Common myeloid progenitor, CD34-positive (primary cell): ENCODE results near the gene TMEM178B. TPM values are rescaled to one million over a fixed set of nuclear protein-coding genes. Genes with fewer than 3 reads are reported as not detected.
"Not testable (repeated sequence)": the region's sequence is repeated elsewhere in the genome, so short reads cannot be mapped to it uniquely, and the experiment has no call there.

Experiments
- CTCF ChIA-PET: fragments of 350-600 bp; sonication (Branson Sonifier 250); formaldehyde crosslinking; loops from one replicate; lab custom pipeline; 2021; ENCODE audit warnings: antibody characterized with exemption; lab: Charles Lee
- POLR2A ChIA-PET: fragments of 350-600 bp; sonication (Branson Sonifier 250); formaldehyde crosslinking; loops from one replicate; lab custom pipeline; 2021; ENCODE audit warnings: antibody characterized with exemption; lab: Charles Lee
- DNase-seq, 3 donors: peaks; one replicate each; pipeline versions ENCODE4 v3.0.0 to v3.0.0-alpha.2; 2013
- H3K27ac ChIP-seq, 2 experiments: 1 replicate in 1 of 2; 2 replicates in 1 of 2; pipeline ENCODE4 v1.7.0; 2013; ENCODE audit warnings: inconsistent platforms in 2 of 2, low read length in 2 of 2, mild to moderate bottlenecking in 2 of 2, low read depth in 1 of 2, moderate library complexity in 1 of 2; ENCODE audit not compliant: severe bottlenecking in 2 of 2, insufficient read depth in 1 of 2, poor library complexity in 1 of 2
- H3K27me3 ChIP-seq, 5 experiments: replicated peaks in 2 of 5; 1 replicate in 3 of 5; 2 replicates in 2 of 5; pipeline versions ENCODE4 v1.6.1 to v1.7.0; 2013; ENCODE audit warnings: low read length in 4 of 5, mild to moderate bottlenecking in 2 of 5, moderate library complexity in 2 of 5, inconsistent platforms in 1 of 5; ENCODE audit not compliant: insufficient read depth in 5 of 5, control insufficient read depth in 4 of 5
- H3K36me3 ChIP-seq, 4 experiments: 1 replicate in 2 of 4; 2 replicates in 2 of 4; pipeline versions ENCODE4 v1.6.1 to v1.7.0; 2013; ENCODE audit warnings: low read length in 3 of 4, control low read depth in 1 of 4, mild to moderate bottlenecking in 1 of 4; ENCODE audit not compliant: control insufficient read depth in 4 of 4, insufficient read depth in 4 of 4
- H3K4me1 ChIP-seq, 4 experiments: 1 replicate in 3 of 4; 2 replicates in 1 of 4; pipeline versions ENCODE4 v1.6.1 to v1.7.1; 2013; ENCODE audit warnings: low read length in 3 of 4, mild to moderate bottlenecking in 3 of 4, control low read depth in 1 of 4, inconsistent platforms in 1 of 4, moderate library complexity in 1 of 4; ENCODE audit not compliant: control insufficient read depth in 4 of 4, insufficient read depth in 4 of 4; ENCODE audit errors: control extremely low read depth in 1 of 4
- H3K4me3 ChIP-seq, 7 experiments: 1 replicate in 4 of 7; 2 replicates in 3 of 7; pipeline versions ENCODE4 v1.5.1 to v1.7.0; 2013; ENCODE audit warnings: mild to moderate bottlenecking in 7 of 7, low read length in 6 of 7, moderate library complexity in 6 of 7, inconsistent platforms in 2 of 7, low read depth in 2 of 7, control low read depth in 1 of 7; ENCODE audit not compliant: insufficient read depth in 4 of 7, control insufficient read depth in 1 of 7; ENCODE audit errors: extremely low read depth in 1 of 7
- H3K9me3 ChIP-seq, 5 experiments: 1 replicate in 4 of 5; 2 replicates in 1 of 5; pipeline versions ENCODE4 v1.6.1 to v1.7.1; 2013; ENCODE audit warnings: low read length in 4 of 5, mild to moderate bottlenecking in 2 of 5, inconsistent platforms in 1 of 5, low read depth in 1 of 5, moderate library complexity in 1 of 5; ENCODE audit not compliant: control insufficient read depth in 4 of 5, insufficient read depth in 2 of 5; ENCODE audit errors: control extremely low read depth in 1 of 5
- WGBS: methylation state at CpG from one replicate; pipeline ENCODE4 v1.1.5; 2013; ENCODE audit not compliant: insufficient coverage; 5-methylcytosine and 5-hydroxymethylcytosine counted together
- polyA plus RNA-seq: library from polyadenylated mRNA; unstranded; fragments of 120-200 nt; gene quantifications from one replicate; pipeline ENCODE4 v1.2.1, GENCODE V29; 2013

The TMEM178B gene
- polyA plus RNA-seq = 0.04 TPM

- no peaks in the 10 kb centered on the region for H3K36me3 ChIP-seq
- peaks cover 0 to 3% (median 0%) of the 10 kb centered on the region in 5 experiments for H3K9me3 ChIP-seq
- ChIA-PET CTCF (no interaction called here), POLR2A (no interaction called here)
- H3K4me1 ChIP-seq = peaks cover 0 to 38% (median 30%) of the 10 kb centered on the region in 4 experiments
- peak within 1 kb of the TSS; percentile 18 to 77 (median 61) for H3K4me3 ChIP-seq
- H3K27ac ChIP-seq = no peak within 1 kb of the TSS
- DNase-seq = peak in 2 of 3 donors; percentile 11 to 25
- peaks cover 33 to 95% (median 56%) of the 10 kb centered on the region in 5 experiments for H3K27me3 ChIP-seq
- under 1% methylated on average over 44 of the region's 47 CpGs for WGBS
Measured at GRCh38 chr7:141073641-141074161, at the start of gene TMEM178B. TMEM178B (plus strand) TSS chr7:141074064.

- H3K27ac ChIP-seq = no peak overlapping the region
- ChIA-PET CTCF (no interaction called here), POLR2A (no interaction called here)
- H3K9me3 ChIP-seq = peaks cover 4 to 23% (median 8%) of the 10 kb centered on the region in 5 experiments
- peaks cover 0 to 4% (median 2%) of the 10 kb centered on the region in 5 experiments for H3K27me3 ChIP-seq
- WGBS = no CpG with 5 or more reads among the region's 1 CpG
- H3K4me1 ChIP-seq = no peaks in the 10 kb centered on the region
- DNase-seq = no peak
- no peaks in the 10 kb centered on the region for H3K36me3 ChIP-seq
- no peak overlapping the region for H3K4me3 ChIP-seq
Measured at GRCh38 chr7:141024668-141025067, 49.2 kb upstream of the TMEM178B start.

- ChIA-PET POLR2A (no interaction called here), CTCF (interaction anchor here (0.7 to 1.2 kb wide), 2 partner anchors 12 to 15 kb away, joined by 3 read pairs; partner anchors contain the start of gene MRPS33)
- Histone ChIP-seq H3K27ac (no peak overlapping the region), H3K27me3 (no peaks in the 10 kb centered on the region), H3K4me1 (no peaks in the 10 kb centered on the region), H3K36me3 (no peaks in the 10 kb centered on the region), H3K4me3 (no peak overlapping the region), H3K9me3 (peaks cover 4 to 24% (median 8%) of the 10 kb centered on the region in 5 experiments)
- no peak for DNase-seq
- WGBS = 76% methylated on average over 3 of the region's 3 CpGs
Measured at GRCh38 chr7:141027043-141027442, 46.8 kb upstream of the TMEM178B start.

GRCh38 chr7:141028767-141029166, 45.1 kb upstream of the TMEM178B start:
- POLR2A ChIA-PET = no interaction called here

GRCh38 chr7:141032539-141033323, 41.1 kb upstream of the TMEM178B start:
- POLR2A ChIA-PET, CTCF ChIA-PET, H3K27ac ChIP-seq, H3K36me3 ChIP-seq, H3K4me1 ChIP-seq, DNase-seq, H3K4me3 ChIP-seq, H3K27me3 ChIP-seq: not testable (repeated sequence)
- H3K9me3 ChIP-seq = peaks cover 0 to 13% (median 3%) of the 10 kb centered on the region in 5 experiments
- WGBS = 88% methylated on average over 7 of the region's 33 CpGs

More at GRCh38 chr7:141028767-141029166, 45.1 kb upstream of the TMEM178B start:
- Histone ChIP-seq H3K9me3 (peaks cover 4 to 24% (median 8%) of the 10 kb centered on the region in 5 experiments), H3K27ac (no peak overlapping the region), H3K4me3 (no peak overlapping the region), H3K27me3 (no peaks in the 10 kb centered on the region), H3K36me3 (no peaks in the 10 kb centered on the region), H3K4me1 (no peaks in the 10 kb centered on the region)
- WGBS = no CpG with 5 or more reads among the region's 3 CpGs
- peak in 2 of 3 donors; percentile 15 to 24 for DNase-seq
- CTCF ChIA-PET = no interaction called here

- POLR2A ChIA-PET, H3K4me1 ChIP-seq, H3K27ac ChIP-seq, H3K36me3 ChIP-seq, H3K27me3 ChIP-seq, DNase-seq, CTCF ChIA-PET, H3K9me3 ChIP-seq, H3K4me3 ChIP-seq: not testable (repeated sequence)
- no CpG with 5 or more reads among the region's 3 CpGs for whole genome bisulfite sequencing
Measured at GRCh38 chr7:141038100-141038499, 35.8 kb upstream of the TMEM178B start.

GRCh38 chr7:141039376-141039775, 34.5 kb upstream of the TMEM178B start:
- no peaks in the 10 kb centered on the region for H3K9me3 ChIP-seq
- no peaks in the 10 kb centered on the region for H3K4me1 ChIP-seq
- WGBS = 80% methylated on average over 3 of the region's 3 CpGs
- no peaks in the 10 kb centered on the region for H3K27me3 ChIP-seq
- no peak overlapping the region for H3K27ac ChIP-seq
- ChIA-PET POLR2A (no interaction called here), CTCF (interaction anchor here (1.1 kb wide), 1 partner anchor 13 kb away, joined by 3 read pairs; no protein-coding TSS in a partner anchor)
- no peak overlapping the region for H3K4me3 ChIP-seq
- DNase-seq = no peak
- H3K36me3 ChIP-seq = no peaks in the 10 kb centered on the region
